Measurements from ENCODE around the gene SYTL1. TPM values are rescaled to one million over a fixed set of nuclear protein-coding genes. Genes with fewer than 3 reads are reported as not detected.

SYTL1 gene
- total and polyA plus RNA-seq, 7 donors = 0.54 to 25.9 (median 2.4) TPM; not detected in 1

- Histone ChIP-seq H3K27ac (peak overlapping the region; percentile 84 to 96 (median 92)), H3K27me3 (no peaks in the 10 kb centered on the region), H3K4me1 (peaks cover 2 to 47% (median 46%) of the 10 kb centered on the region in 4 donors), H3K9me3 (no peaks in the 10 kb centered on the region), H3K4me3 (no peak overlapping the region), H3K36me3 (peaks cover 8 to 72% (median 33%) of the 10 kb centered on the region in 4 donors)
- WGBS, 2 donors = 75 to 84% methylated on average over 8 of the region's 8 CpGs
- no peak for TF ChIP-seq POLR2A (IDR thresholded peaks at IDR 0.05)
- no peak for TF ChIP-seq EP300 (IDR thresholded peaks at IDR 0.05)
- TF ChIP-seq CTCF (IDR thresholded peaks at IDR 0.05) = no peak
- TF ChIP-seq POLR2AphosphoS5 (IDR thresholded peaks at IDR 0.05) = no peak
- DNase-seq = no peak
- intact Hi-C loops (cut with DNase I) = loop anchor here (2.0 to 10.0 kb wide), 4 partner anchors 56 to 362 kb away; partner anchors contain the start of genes GPR3 and WASF2
Observed at GRCh38 chr1:27301052-27301422, 40.8 kb upstream of the SYTL1 start.

- WGBS, 2 donors = 90 to 91% methylated on average over 10 of the region's 10 CpGs
- Histone ChIP-seq H3K27me3 (no peaks in the 10 kb centered on the region), H3K4me3 (no peak overlapping the region), H3K9me3 (no peaks in the 10 kb centered on the region), H3K27ac (peak overlapping the region in 3 of 4 donors; percentile 91 to 96 (median 92)), H3K4me1 (peaks cover 2 to 47% (median 46%) of the 10 kb centered on the region in 4 donors), H3K36me3 (peaks cover 8 to 74% (median 34%) of the 10 kb centered on the region in 4 donors)
- no peak for TF ChIP-seq POLR2A (IDR thresholded peaks at IDR 0.05)
- TF ChIP-seq POLR2AphosphoS5 (IDR thresholded peaks at IDR 0.05) = no peak
- TF ChIP-seq EP300 (IDR thresholded peaks at IDR 0.05) = no peak
- TF ChIP-seq CTCF (IDR thresholded peaks at IDR 0.05) = no peak
- peak; percentile 57 for DNase-seq
- intact Hi-C loops (cut with DNase I) = loop anchor here (1.0 to 10.0 kb wide), 5 partner anchors 56 to 361 kb away; partner anchors contain the start of genes GPR3 and WASF2
Observed at GRCh38 chr1:27301582-27302199, 40.1 kb upstream of the SYTL1 start.

GRCh38 chr1:27302612-27303011, 39.2 kb upstream of the SYTL1 start:
- H3K36me3 ChIP-seq = peaks cover 8 to 68% (median 33%) of the 10 kb centered on the region in 4 donors
- TF ChIP-seq EP300 (IDR thresholded peaks at IDR 0.05) (no peak), CTCF (IDR thresholded peaks at IDR 0.05) (no peak), POLR2AphosphoS5 (IDR thresholded peaks at IDR 0.05) (no peak), POLR2A (IDR thresholded peaks at IDR 0.05) (no peak)
- 89 to 98% methylated on average over 2 of the region's 2 CpGs for WGBS, 2 donors
- no peak for DNase-seq
- peaks cover 2 to 39% (median 37%) of the 10 kb centered on the region in 4 donors for H3K4me1 ChIP-seq
- no peaks in the 10 kb centered on the region for H3K9me3 ChIP-seq
- no peak overlapping the region for H3K27ac ChIP-seq
- intact Hi-C loops (cut with DNase I) = loop anchor here (1.0 to 10.0 kb wide), 3 partner anchors 55 to 192 kb away; partner anchors contain the start of gene WASF2
- H3K4me3 ChIP-seq = no peak overlapping the region
- H3K27me3 ChIP-seq = no peaks in the 10 kb centered on the region

- TF ChIP-seq EP300 (IDR thresholded peaks at IDR 0.05) = no peak
- TF ChIP-seq CTCF (IDR thresholded peaks at IDR 0.05) = no peak
- no peak for TF ChIP-seq POLR2A (IDR thresholded peaks at IDR 0.05)
- no peak for TF ChIP-seq POLR2AphosphoS5 (IDR thresholded peaks at IDR 0.05)
- H3K27ac ChIP-seq = no peak overlapping the region
- H3K36me3 ChIP-seq = peaks cover 0 to 59% (median 30%) of the 10 kb centered on the region in 4 donors
- no peaks in the 10 kb centered on the region for H3K27me3 ChIP-seq
- no peaks in the 10 kb centered on the region for H3K9me3 ChIP-seq
- H3K4me1 ChIP-seq = peaks cover 2 to 30% (median 28%) of the 10 kb centered on the region in 4 donors
- intact Hi-C loops (cut with DNase I) = loop anchor here (5.0 to 10.0 kb wide), 2 partner anchors 54 to 191 kb away; partner anchors contain the start of gene WASF2
- DNase-seq = no peak
- H3K4me3 ChIP-seq = no peak overlapping the region
- 93 to 95% methylated on average over 15 of the region's 15 CpGs for WGBS, 2 donors
Observed at GRCh38 chr1:27303509-27303908, 38.3 kb upstream of the SYTL1 start.
